ENCODE data around the gene PRKD2.

PRKD2 gene

GRCh38 chr19:46644720-46645119 is 72.2 kb downstream of the PRKD2 start:
- TF ChIP-seq, protein P1, sequence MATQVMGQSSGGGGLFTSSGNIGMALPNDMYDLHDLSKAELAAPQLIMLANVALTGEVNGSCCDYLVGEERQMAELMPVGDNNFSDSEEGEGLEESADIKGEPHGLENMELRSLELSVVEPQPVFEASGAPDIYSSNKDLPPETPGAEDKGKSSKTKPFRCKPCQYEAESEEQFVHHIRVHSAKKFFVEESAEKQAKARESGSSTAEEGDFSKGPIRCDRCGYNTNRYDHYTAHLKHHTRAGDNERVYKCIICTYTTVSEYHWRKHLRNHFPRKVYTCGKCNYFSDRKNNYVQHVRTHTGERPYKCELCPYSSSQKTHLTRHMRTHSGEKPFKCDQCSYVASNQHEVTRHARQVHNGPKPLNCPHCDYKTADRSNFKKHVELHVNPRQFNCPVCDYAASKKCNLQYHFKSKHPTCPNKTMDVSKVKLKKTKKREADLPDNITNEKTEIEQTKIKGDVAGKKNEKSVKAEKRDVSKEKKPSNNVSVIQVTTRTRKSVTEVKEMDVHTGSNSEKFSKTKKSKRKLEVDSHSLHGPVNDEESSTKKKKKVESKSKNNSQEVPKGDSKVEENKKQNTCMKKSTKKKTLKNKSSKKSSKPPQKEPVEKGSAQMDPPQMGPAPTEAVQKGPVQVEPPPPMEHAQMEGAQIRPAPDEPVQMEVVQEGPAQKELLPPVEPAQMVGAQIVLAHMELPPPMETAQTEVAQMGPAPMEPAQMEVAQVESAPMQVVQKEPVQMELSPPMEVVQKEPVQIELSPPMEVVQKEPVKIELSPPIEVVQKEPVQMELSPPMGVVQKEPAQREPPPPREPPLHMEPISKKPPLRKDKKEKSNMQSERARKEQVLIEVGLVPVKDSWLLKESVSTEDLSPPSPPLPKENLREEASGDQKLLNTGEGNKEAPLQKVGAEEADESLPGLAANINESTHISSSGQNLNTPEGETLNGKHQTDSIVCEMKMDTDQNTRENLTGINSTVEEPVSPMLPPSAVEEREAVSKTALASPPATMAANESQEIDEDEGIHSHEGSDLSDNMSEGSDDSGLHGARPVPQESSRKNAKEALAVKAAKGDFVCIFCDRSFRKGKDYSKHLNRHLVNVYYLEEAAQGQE (IDR thresholded peaks at IDR 0.05; ENCODE audit: insufficient read depth in 1 of 2, low read depth in 2 of 2, low read length in 2 of 2): no peak
- TF ChIP-seq SIN3A (IDR thresholded peaks at IDR 0.05; ENCODE audit: borderline replicate concordance, insufficient read depth, low read length) (no peak), TAF1 (IDR thresholded peaks at IDR 0.05; ENCODE audit: borderline replicate concordance, insufficient read depth, low read length) (no peak), FOXP2 (optimal IDR thresholded peaks at IDR 0.05; ENCODE audit: borderline replicate concordance, extremely low read depth, extremely low read length, insufficient read depth) (no peak), POLR2AphosphoS5 (IDR thresholded peaks at IDR 0.05; ENCODE audit: low read depth, low read length) (no peak)

DNA sequence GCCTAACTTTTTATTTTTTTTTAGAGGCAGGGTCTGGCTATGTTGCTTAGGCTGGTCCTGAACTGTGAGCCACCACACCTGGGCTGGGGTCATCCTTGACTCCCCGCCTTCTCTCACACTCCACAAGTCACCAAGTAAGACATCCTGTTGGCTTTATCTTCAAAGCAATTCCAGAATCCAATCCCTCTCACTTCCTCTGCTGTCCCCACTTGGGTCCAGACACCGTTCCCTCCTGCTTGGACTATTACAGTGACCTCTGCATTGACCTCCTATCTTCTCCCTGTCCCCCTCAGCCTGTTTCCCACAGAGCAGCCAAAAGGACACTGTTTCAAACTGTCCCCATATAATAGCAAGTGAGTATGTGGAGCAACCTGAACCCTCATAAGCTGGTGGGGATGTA is 76.3 kb downstream of the PRKD2 start:
- TF ChIP-seq POLR2AphosphoS5 (IDR thresholded peaks at IDR 0.05; ENCODE audit: low read depth, low read length) (no peak), SIN3A (IDR thresholded peaks at IDR 0.05; ENCODE audit: borderline replicate concordance, insufficient read depth, low read length) (no peak)
- TF ChIP-seq, protein P1 (IDR thresholded peaks at IDR 0.05; ENCODE audit: insufficient read depth in 1 of 2, low read depth in 2 of 2, low read length in 2 of 2): no peak

GRCh38 chr19:46639358-46640182 is 77.3 kb downstream of the PRKD2 start:
- TF ChIP-seq TAF1 (IDR thresholded peaks at IDR 0.05; ENCODE audit: borderline replicate concordance, insufficient read depth, low read length) (0 out of 2 replicates have a peak, but pooled peaks have one; percentile 36), POLR2AphosphoS5 (IDR thresholded peaks at IDR 0.05; ENCODE audit: low read depth, low read length) (peak; percentile 66), SIN3A (IDR thresholded peaks at IDR 0.05; ENCODE audit: borderline replicate concordance, insufficient read depth, low read length) (no peak), FOXP2 (optimal IDR thresholded peaks at IDR 0.05; ENCODE audit: borderline replicate concordance, extremely low read depth, extremely low read length, insufficient read depth) (peak; percentile 95)
- TF ChIP-seq, protein P1 (IDR thresholded peaks at IDR 0.05; ENCODE audit: insufficient read depth in 1 of 2, low read depth in 2 of 2, low read length in 2 of 2): peak; percentile 22 to 31; a peak in 1 of 4 replicates

GRCh38 chr19:46637224-46637623 is 79.7 kb downstream of the PRKD2 start:
- no peak for TF ChIP-seq TAF1 (IDR thresholded peaks at IDR 0.05; ENCODE audit: borderline replicate concordance, insufficient read depth, low read length)
- TF ChIP-seq SIN3A (IDR thresholded peaks at IDR 0.05; ENCODE audit: borderline replicate concordance, insufficient read depth, low read length): no peak
- no peak for TF ChIP-seq POLR2AphosphoS5 (IDR thresholded peaks at IDR 0.05; ENCODE audit: low read depth, low read length)
- TF ChIP-seq FOXP2 (optimal IDR thresholded peaks at IDR 0.05; ENCODE audit: borderline replicate concordance, extremely low read depth, extremely low read length, insufficient read depth): no peak
- TF ChIP-seq, protein P1 (IDR thresholded peaks at IDR 0.05; ENCODE audit: insufficient read depth in 1 of 2, low read depth in 2 of 2, low read length in 2 of 2): no peak

All from PFSK-1 (cell line).